C4-2B (cell line): ENCODE results near the gene HMX1.

ENCODE experiments used
- H3K27ac ChIP-seq: fragments of 450-650 bp; 2 replicates; pipeline ENCODE4 v1.5.1; 2017
- CTCF ChIP-seq: fragments of 450-650 bp; conservative IDR thresholded peaks from 2 replicates; pipeline ENCODE4 v1.5.1; 2017; ENCODE audit warnings: mild to moderate bottlenecking
- ZFX ChIP-seq: fragments of 450-650 bp; IDR thresholded peaks from 2 replicates; pipeline ENCODE4 v1.6.1; 2017

The HMX1 gene

GRCh38 chr4:8869002-8869897 lies 2.4 kb downstream of the HMX1 start:
- no peak for TF ChIP-seq ZFX
- TF ChIP-seq CTCF, result no peak
- no peak overlapping the region for H3K27ac ChIP-seq

GRCh38 chr4:8868321-8869001 lies 3.2 kb downstream of the HMX1 start:
- H3K27ac ChIP-seq, result no peak overlapping the region
- no peak for TF ChIP-seq CTCF
- TF ChIP-seq ZFX, result no peak

- TF ChIP-seq CTCF (no peak), ZFX (no peak)
- no peak overlapping the region for H3K27ac ChIP-seq
These were observed 3.9 kb downstream of the HMX1 start for GRCh38 chr4:8867624-8868320.

GRCh38 chr4:8866828-8867623 lies 4.6 kb downstream of the HMX1 start:
- no peak overlapping the region for H3K27ac ChIP-seq
- TF ChIP-seq ZFX (no peak), CTCF (no peak)

GRCh38 chr4:8866421-8866820 lies 5.2 kb downstream of the HMX1 start:
- TF ChIP-seq ZFX (no peak), CTCF (no peak)
- H3K27ac ChIP-seq, result no peak overlapping the region

GRCh38 chr4:8865681-8866310 lies 5.8 kb downstream of the HMX1 start:
- no peak overlapping the region for H3K27ac ChIP-seq
- no peak for TF ChIP-seq ZFX
- TF ChIP-seq CTCF, result no peak
